Measurements from ENCODE around the gene BSN. TPM values are rescaled to one million over a fixed set of nuclear protein-coding genes. Genes with fewer than 3 reads are reported as not detected.

The BSN gene
- total RNA-seq, 1 experiment from 2014 or later, result 0.87 TPM

GRCh38 chr3:49519916-49520385 lies 34.3 kb upstream of the BSN start:
- H3K9me3 ChIP-seq (ENCODE audit: control insufficient read depth, insufficient read depth, low read depth, low read length), result no peaks in the 10 kb centered on the region
- CTCF ChIA-PET, result no interaction called here
- DNase-seq (ENCODE audit: low read depth, low spot score), result no peak

More at GRCh38 chr3:49519916-49520385, 34.3 kb upstream of the BSN start:
- Histone ChIP-seq H3K4me3 (ENCODE audit: low read depth in 2 of 2, low read length in 2 of 2) (no peak overlapping the region), H3K27ac (ENCODE audit: low read length) (no peak overlapping the region), H3K36me3 (ENCODE audit: control insufficient read depth, insufficient read depth, low read length) (no peaks in the 10 kb centered on the region), H3K27me3 (ENCODE audit: control insufficient read depth, insufficient read depth, low read length) (no peaks in the 10 kb centered on the region), H3K4me1 (ENCODE audit: control insufficient read depth, insufficient read depth, low read length) (no peaks in the 10 kb centered on the region)
- POLR2A ChIA-PET, result no interaction called here
- ATAC-seq, result no peak
- in situ Hi-C loops (cut with HindIII; ENCODE audit: low pct_unique_long_range_greater_than_20kb, low sequenced_read_pairs) (no loop called here), intact Hi-C loops (cut with micrococcal nuclease; ENCODE audit: unreplicated experiment) (no loop called here)
- BruUV-seq (replicated peaks), result no TSS peak
- no peak for TF ChIP-seq SIN3A (IDR thresholded peaks at IDR 0.05; ENCODE audit: borderline replicate concordance, insufficient read depth, low read depth, low read length)
- TF ChIP-seq POLR2AphosphoS5 (IDR thresholded peaks at IDR 0.05; ENCODE audit: low read depth, low read length), result no peak
- TF ChIP-seq TCF7L2 (IDR thresholded peaks at IDR 0.05; ENCODE audit: low read depth, low read length), result no peak
- TF ChIP-seq CTCF (IDR thresholded peaks at IDR 0.05), result no peak
- TF ChIP-seq REST (IDR thresholded peaks at IDR 0.05; ENCODE audit: insufficient read depth in 1 of 2, low read depth in 2 of 2, low read length in 1 of 2), result no peak
